Measurements from ENCODE around the gene RER1.

- TF ChIP-seq YY1 (IDR thresholded peaks at IDR 0.05; ENCODE audit: insufficient read depth, insufficient read length), result no peak
- no peak for TF ChIP-seq ZNF274 (IDR thresholded peaks at IDR 0.05; ENCODE audit: low read depth, low read length)
Observed at GRCh38 chr1:2344744-2345296, 46.8 kb upstream of the RER1 start.

Data from NT2/D1 (cell line).